HepG2 (cell line): ENCODE results near the gene SYT13. TPM values are rescaled to one million over a fixed set of nuclear protein-coding genes. Genes with fewer than 3 reads are reported as not detected.

ENCODE experiments used
- ATAC-seq: fragments of 200-7000 bp; cut with Tn5 transposase; 3 replicates; pipeline ENCODE4 v1.9.1; 2020; ENCODE audit warnings: mild to moderate bottlenecking, moderate library complexity
- BruUV-seq: library from RNA; stranded (reverse); fragments of 400-500 nt; replicated peaks from 2 replicates; lab custom pipeline; 2021; lab: Mats Ljungman, UMichigan
- CTCF ChIA-PET: fragments of 300-600 bp; formaldehyde crosslinking; extraction: SDS; loops from one replicate; lab custom pipeline; 2021; ENCODE audit warnings: low total read pairs, inconsistent platforms, low intra/inter-chr PET ratio; lab: Yijun Ruan, JAX
- POLR2A ChIA-PET: fragments of 350-600 bp; sonication (Branson Sonifier 250); formaldehyde crosslinking; loops from one replicate; lab custom pipeline; 2020; ENCODE audit warnings: antibody characterized with exemption, inconsistent platforms; lab: Yijun Ruan, JAX
- DNase-seq: peaks from one replicate; pipeline ENCODE4 v3.0.0-alpha.2; 2015; ENCODE audit warnings: low spot score
- FAIRE-seq: peaks from 3 replicates; lab custom pipeline; 2011; peaks lifted over from hg19 to GRCh38; lab: Jason Lieb, UNC
- H2AFZ ChIP-seq: one replicate; pipeline ENCODE4 v1.6.1; 2011; ENCODE audit warnings: low read length, inconsistent platforms
- H3K27ac ChIP-seq: fragments of 300-600 bp; 3 replicates; pipeline ENCODE4 v1.8.0; 2011; ENCODE audit warnings: mixed run types, mild to moderate bottlenecking, mixed read lengths, low read length, inconsistent platforms; ENCODE audit not compliant: insufficient read depth; ENCODE audit errors: extremely low read length
- H3K27me3 ChIP-seq, 2 experiments: fragments of 200-600 bp in 1 of 2; 2 replicates in 1 of 2; 3 replicates in 1 of 2; pipeline versions ENCODE4 v1.6.0 to v1.8.0; 2011; ENCODE audit warnings: low read length in 2 of 2, mild to moderate bottlenecking in 2 of 2, moderate library complexity in 2 of 2, inconsistent platforms in 1 of 2; ENCODE audit not compliant: insufficient read depth in 2 of 2, control insufficient read depth in 1 of 2
- H3K36me3 ChIP-seq, 2 experiments: fragments of 200-600 bp in 1 of 2; replicated peaks in 1 of 2; 2 replicates in 1 of 2; 3 replicates in 1 of 2; pipeline versions ENCODE4 v1.5.1 to v1.8.0; 2011; ENCODE audit warnings: low read length in 2 of 2, inconsistent platforms in 1 of 2; ENCODE audit not compliant: insufficient read depth in 2 of 2, control insufficient read depth in 1 of 2
- H3K4me1 ChIP-seq: 2 replicates; pipeline ENCODE4 v1.5.1; 2012; ENCODE audit warnings: low read length, inconsistent platforms; ENCODE audit not compliant: insufficient read depth
- H3K4me2 ChIP-seq: 2 replicates; pipeline ENCODE4 v1.6.0; 2011; ENCODE audit warnings: low read depth, low read length, inconsistent platforms
- H3K4me3 ChIP-seq, 3 experiments: fragments of 200-600 bp in 1 of 3; sonication (generic), shearing (Covaris generic) in 1 of 3; replicated peaks in 1 of 3; 2 replicates each; pipeline ENCODE4 v1.5.1; 2011 to 2016; ENCODE audit warnings: low read length in 3 of 3, inconsistent platforms in 2 of 3, low read depth in 2 of 3, mild to moderate bottlenecking in 2 of 3, control low read depth in 1 of 3, mixed read lengths in 1 of 3; ENCODE audit not compliant: insufficient read depth in 1 of 3
- H3K79me2 ChIP-seq: one replicate; pipeline ENCODE4 v1.6.1; 2011; ENCODE audit warnings: low read length, inconsistent platforms; ENCODE audit not compliant: insufficient read depth
- H3K9ac ChIP-seq: 2 replicates; pipeline ENCODE4 v1.6.0; 2011; ENCODE audit warnings: mild to moderate bottlenecking, low read depth, low read length, inconsistent platforms; ENCODE audit not compliant: insufficient read depth
- H3K9me3 ChIP-seq: 2 replicates; pipeline ENCODE4 v1.5.1; 2012; ENCODE audit warnings: mild to moderate bottlenecking, low read length
- H4K20me1 ChIP-seq: 2 replicates; pipeline ENCODE4 v1.6.0; 2011; ENCODE audit warnings: inconsistent platforms, mild to moderate bottlenecking, low read length, moderate library complexity; ENCODE audit not compliant: insufficient read depth
- ATF4 ChIP-seq, 2 experiments: fragments of 450-650 bp in 1 of 2; sonication (generic) in 1 of 2; formaldehyde crosslinking; IDR thresholded peaks; 2 replicates each; pipeline versions ENCODE4 v1.5.0 to v1.8.0; 2020 to 2022; ENCODE audit warnings: mild to moderate bottlenecking in 1 of 2, missing genetic modification reagents in 1 of 2
- ATF7-NPFF ChIP-seq: sonication (generic); formaldehyde crosslinking; IDR thresholded peaks from 2 replicates; pipeline ENCODE4 v1.8.1; 2023; ENCODE audit warnings: mild to moderate bottlenecking, low read depth, missing genetic modification reagents, moderate library complexity
- POLR2AphosphoS5 ChIP-seq: IDR thresholded peaks from 2 replicates; pipeline ENCODE4 v1.6.1; 2012; ENCODE audit warnings: low read depth, low read length
- REST ChIP-seq, 2 experiments: IDR thresholded peaks; 2 replicates each; pipeline ENCODE4 v1.6.1; 2011 to 2012; ENCODE audit warnings: low read length in 2 of 2, borderline replicate concordance in 1 of 2, low read depth in 1 of 2, mild to moderate bottlenecking in 1 of 2, moderate library complexity in 1 of 2
- TCF7L2 ChIP-seq: IDR thresholded peaks from 2 replicates; pipeline ENCODE4 v1.6.1; 2011; ENCODE audit warnings: mild to moderate bottlenecking, low read depth, low read length, moderate library complexity
- ZNF547 ChIP-seq: sonication (generic); formaldehyde crosslinking; IDR thresholded peaks from 2 replicates; pipeline ENCODE4 v1.5.1; 2020; ENCODE audit warnings: mild to moderate bottlenecking, missing genetic modification reagents
- ZNF567 ChIP-seq: sonication (generic); formaldehyde crosslinking; IDR thresholded peaks from 2 replicates; pipeline ENCODE4 v1.8.1; 2023; ENCODE audit warnings: mild to moderate bottlenecking, missing genetic modification reagents, borderline replicate concordance
- ZNF644 ChIP-seq: IDR thresholded peaks from 2 replicates; pipeline ENCODE4 v1.6.1; 2016; ENCODE audit warnings: low read depth
- WGBS: methylation state at CpG from one replicate; pipeline ENCODE4 v1.1.6; 2017; ENCODE audit warnings: low lambda C conversion rate; 5-methylcytosine and 5-hydroxymethylcytosine counted together
- in situ Hi-C: cut with HindIII; loops from 2 replicates; pipeline ENCODE4 v1.10.0; 2017; ENCODE audit warnings: low pct_unique_long_range_greater_than_20kb; ENCODE audit not compliant: extremely low pct_ligation_motif_present
- intact Hi-C: fragments of 100-400 bp; cut with micrococcal nuclease; formaldehyde crosslinking; loops from one replicate; pipeline ENCODE4 v1.10.0; 2022; ENCODE audit not compliant: unreplicated experiment
- polyA plus RNA-seq, 8 experiments: library from polyadenylated mRNA; depleted of rRNA in 3 of 8; stranded (reverse) in 7 of 8; unstranded in 1 of 8; fragments of >200 nt; fragmentation: Illumina TruSeq in 4 of 8; extraction: Trizol in 4 of 8; gene quantifications; 2 replicates each; pipeline versions ENCODE4 v1.2.1 to v1.2.3, GENCODE V29; 2011 to 2016; ENCODE audit warnings: low read depth in 4 of 8, missing spikeins in 1 of 8, mixed read lengths in 1 of 8; ENCODE audit not compliant: insufficient read depth in 1 of 8
- total RNA-seq, 5 experiments: library from RNA; depleted of rRNA; stranded (reverse); fragments of >200 nt; fragmentation: Illumina TruSeq; extraction: Trizol; gene quantifications; 2 replicates each; pipeline ENCODE4 v1.2.3, GENCODE V29; 2016; ENCODE audit warnings: low read depth in 1 of 5

SYT13 gene
- total and polyA plus RNA-seq, 2 of the 13 experiments (the other 11 are each of a cell fraction or from before 2014, with no cell fraction given), result 0.02 to 0.13 TPM

- no peak for TF ChIP-seq REST (IDR thresholded peaks at IDR 0.05; ENCODE audit: borderline replicate concordance in 1 of 2, low read depth in 1 of 2, low read length in 2 of 2)
- TF ChIP-seq ATF4 (CRISPR knock-in tag; IDR thresholded peaks at IDR 0.05), result no peak
- TF ChIP-seq ZNF644 (CRISPR knock-in tag), result no peak
- no peak for TF ChIP-seq ATF7-NPFF (CRISPR knock-in tag)
These were observed 62.6 kb downstream of the SYT13 start (continued) for GRCh38 chr11:45223496-45223895.

- in situ Hi-C loops (no loop called here), intact Hi-C loops (no loop called here)
- Histone ChIP-seq H2AFZ (no peak overlapping the region), H3K9me3 (no peaks in the 10 kb centered on the region), H3K79me2 (no peaks in the 10 kb centered on the region), H3K4me1 (no peaks in the 10 kb centered on the region), H3K27me3 (no peaks in the 10 kb centered on the region), H3K4me2 (no peak overlapping the region), H3K9ac (no peak overlapping the region), H3K36me3 (0 out of 5 replicates have a peak, but pooled peaks cover 0 to 5% of the 10 kb centered on the region in 2 experiments), H3K27ac (no peak overlapping the region), H3K4me3 (no peak overlapping the region), H4K20me1 (no peaks in the 10 kb centered on the region)
- ATAC-seq (no peak), FAIRE-seq (no peak), DNase-seq (no peak)
- ChIA-PET CTCF (no interaction called here), POLR2A (no interaction called here)
- WGBS, result 92% methylated on average over 4 of the region's 18 CpGs
- no peak for TF ChIP-seq POLR2AphosphoS5
- no peak for TF ChIP-seq ZNF547 (CRISPR knock-in tag)
- no peak for TF ChIP-seq ZNF567 (CRISPR knock-in tag)
- no peak for TF ChIP-seq TCF7L2
- no TSS peak for BruUV-seq
These were observed 66.7 kb downstream of the SYT13 start for GRCh38 chr11:45219411-45219810.
